GM06990 (cell line): ENCODE data around the gene RNF115.

Experiments
- DNase-seq: peaks from one replicate; pipeline ENCODE4 v3.0.0-alpha.2; 2011; ENCODE audit not compliant: insufficient read length; ENCODE audit errors: extremely low read depth
- H3K27me3 ChIP-seq: replicated peaks from 2 replicates; pipeline ENCODE4 v1.6.0; 2011; ENCODE audit warnings: low read length; ENCODE audit not compliant: control insufficient read depth, insufficient read depth
- H3K36me3 ChIP-seq: 2 replicates; pipeline ENCODE4 v1.5.1; 2011; ENCODE audit warnings: low read length; ENCODE audit not compliant: control insufficient read depth, insufficient read depth
- H3K4me3 ChIP-seq: replicated peaks from 2 replicates; pipeline ENCODE4 v1.5.1; 2011; ENCODE audit warnings: low read depth, mild to moderate bottlenecking, control low read depth, low read length
- TF ChIP-seq, protein P1 (sequence below): IDR thresholded peaks from 2 replicates; pipeline ENCODE4 v1.5.1; 2011; ENCODE audit warnings: low read length, control low read depth, mild to moderate bottlenecking, inconsistent platforms; ENCODE audit not compliant: insufficient read depth, poor library complexity, severe bottlenecking

RNF115 gene

DNA sequence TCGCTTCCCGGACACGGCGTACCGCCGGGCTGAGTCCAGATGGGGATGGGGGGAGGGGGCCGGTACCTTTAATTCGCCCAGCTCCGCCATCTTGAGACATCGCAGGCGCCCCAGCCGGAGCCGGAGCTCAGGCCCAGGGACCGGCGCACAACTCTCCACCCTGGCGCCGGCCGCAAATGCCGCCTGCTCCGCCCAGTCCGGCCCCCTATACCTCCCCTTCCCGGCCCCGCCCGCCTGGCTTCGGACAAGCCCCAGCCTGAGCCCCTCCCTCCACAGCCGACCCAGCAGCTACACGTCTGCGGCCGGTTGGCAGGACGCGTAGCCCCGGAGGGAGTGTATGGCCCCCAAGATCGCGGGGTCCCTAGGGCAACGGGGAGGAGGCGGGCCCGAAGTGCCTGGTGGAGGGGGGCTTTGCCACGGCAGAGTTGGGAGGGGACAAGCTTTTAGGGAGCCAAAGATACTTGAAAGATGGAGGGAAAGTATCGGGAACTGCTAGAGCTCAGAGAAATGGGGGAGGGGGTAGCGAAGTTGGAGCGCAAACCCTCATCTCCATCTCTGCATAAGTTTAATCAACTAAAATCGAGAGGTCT is 35.1 kb upstream of the RNF115 start, which contains the start of gene PIAS3:
TSS of gene PIAS3 (minus strand) at position 181 of the 590 bp plus-strand sequence. CDS start at position 90, 91 bp downstream.
- Histone ChIP-seq H3K36me3 (peaks cover 1% of the 10 kb centered on the region), H3K27me3 (no peaks in the 10 kb centered on the region), H3K4me3 (peak within 1 kb of the TSS; percentile 90)
- peak; percentile 96 for DNase-seq
- TF ChIP-seq, protein P1, sequence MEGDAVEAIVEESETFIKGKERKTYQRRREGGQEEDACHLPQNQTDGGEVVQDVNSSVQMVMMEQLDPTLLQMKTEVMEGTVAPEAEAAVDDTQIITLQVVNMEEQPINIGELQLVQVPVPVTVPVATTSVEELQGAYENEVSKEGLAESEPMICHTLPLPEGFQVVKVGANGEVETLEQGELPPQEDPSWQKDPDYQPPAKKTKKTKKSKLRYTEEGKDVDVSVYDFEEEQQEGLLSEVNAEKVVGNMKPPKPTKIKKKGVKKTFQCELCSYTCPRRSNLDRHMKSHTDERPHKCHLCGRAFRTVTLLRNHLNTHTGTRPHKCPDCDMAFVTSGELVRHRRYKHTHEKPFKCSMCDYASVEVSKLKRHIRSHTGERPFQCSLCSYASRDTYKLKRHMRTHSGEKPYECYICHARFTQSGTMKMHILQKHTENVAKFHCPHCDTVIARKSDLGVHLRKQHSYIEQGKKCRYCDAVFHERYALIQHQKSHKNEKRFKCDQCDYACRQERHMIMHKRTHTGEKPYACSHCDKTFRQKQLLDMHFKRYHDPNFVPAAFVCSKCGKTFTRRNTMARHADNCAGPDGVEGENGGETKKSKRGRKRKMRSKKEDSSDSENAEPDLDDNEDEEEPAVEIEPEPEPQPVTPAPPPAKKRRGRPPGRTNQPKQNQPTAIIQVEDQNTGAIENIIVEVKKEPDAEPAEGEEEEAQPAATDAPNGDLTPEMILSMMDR: no peak

DNA sequence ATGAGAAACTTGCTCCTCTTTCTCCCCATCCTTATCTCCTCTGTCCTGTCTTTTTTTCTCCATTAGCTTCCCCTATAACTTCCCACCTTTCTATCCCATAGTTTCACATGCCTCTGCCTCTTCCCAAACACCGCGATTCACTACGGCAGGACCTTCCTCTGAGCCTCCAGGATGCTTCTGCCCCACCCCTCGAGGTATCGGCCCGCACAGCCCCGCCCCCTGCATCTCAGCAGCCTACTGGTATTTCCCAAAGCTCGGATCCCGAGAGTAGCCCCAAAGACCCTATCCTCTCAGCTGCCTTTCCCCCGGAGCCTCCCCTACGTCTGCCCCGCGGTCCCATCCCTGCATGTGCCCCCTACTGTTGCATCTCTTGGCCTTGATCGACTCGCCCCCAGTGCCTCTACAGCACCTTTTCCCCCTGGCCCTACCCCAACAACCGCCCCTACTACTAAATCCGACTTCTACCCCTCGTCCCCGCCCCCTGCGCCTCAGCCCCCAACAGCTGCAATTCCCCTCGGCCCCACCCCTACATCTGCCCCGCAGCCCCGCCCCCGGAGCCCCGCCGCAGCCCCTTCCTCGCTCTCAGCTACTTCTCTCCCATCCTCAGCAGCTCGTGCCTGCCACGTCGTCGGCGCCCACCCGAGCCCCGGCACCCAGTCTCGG is 34.5 kb upstream of the RNF115 start:
- peak overlapping the region; percentile 90 for H3K4me3 ChIP-seq
- H3K36me3 ChIP-seq: peaks cover 5% of the 10 kb centered on the region
- no peaks in the 10 kb centered on the region for H3K27me3 ChIP-seq
- no peak for DNase-seq
- TF ChIP-seq, protein P1: no peak

DNA sequence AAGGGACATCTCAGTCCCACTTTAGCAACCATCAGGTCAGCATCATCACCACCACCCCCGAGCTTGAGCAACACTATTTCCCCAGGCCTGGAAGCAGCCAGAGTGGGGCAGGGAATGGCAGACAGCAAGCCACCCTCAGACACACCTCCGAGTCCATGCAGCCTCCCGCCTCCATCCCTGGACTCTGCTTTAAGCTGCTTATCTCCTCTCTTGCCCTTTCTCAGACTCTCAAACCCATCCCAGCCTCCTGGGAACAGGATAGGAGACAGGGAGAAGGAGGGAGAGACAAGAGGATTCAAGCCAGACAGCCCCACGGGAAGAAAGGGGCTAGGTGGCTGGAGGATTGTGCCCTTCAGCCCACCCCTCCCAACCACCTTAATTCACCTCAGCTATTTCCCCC is 33.3 kb upstream of the RNF115 start:
- Histone ChIP-seq H3K27me3 (no peaks in the 10 kb centered on the region), H3K4me3 (no peak overlapping the region), H3K36me3 (peaks cover 6% of the 10 kb centered on the region)
- DNase-seq: no peak
- TF ChIP-seq, protein P1: no peak

DNA sequence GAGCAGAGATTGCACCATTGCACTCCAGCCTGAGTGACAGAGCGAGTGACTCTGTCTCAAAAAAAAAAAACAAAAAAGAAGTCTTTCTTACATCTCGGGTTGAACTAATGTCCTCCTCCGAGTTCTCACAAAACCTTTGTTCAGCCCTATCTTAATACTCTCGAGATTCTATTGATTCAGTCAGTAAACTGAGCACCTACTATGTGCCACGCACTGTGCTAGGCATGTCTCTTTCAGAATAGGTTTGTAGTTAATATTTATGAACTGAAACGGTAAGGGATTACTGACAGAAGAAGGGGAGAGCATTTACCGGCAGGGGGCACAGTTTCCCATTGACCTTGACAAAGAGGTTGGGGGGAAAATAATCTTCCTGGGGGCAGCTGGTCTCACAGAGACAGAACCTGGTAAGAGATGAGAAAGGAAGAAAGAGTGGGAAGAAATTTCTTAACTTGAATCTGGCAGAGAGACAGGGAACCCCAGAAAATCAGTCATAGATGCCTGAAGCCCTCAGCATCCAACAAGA is 31.6 kb upstream of the RNF115 start:
- Histone ChIP-seq H3K36me3 (peaks cover 6% of the 10 kb centered on the region), H3K27me3 (no peaks in the 10 kb centered on the region), H3K4me3 (no peak overlapping the region)
- TF ChIP-seq, protein P1: peak; percentile 21
- no peak for DNase-seq

DNA sequence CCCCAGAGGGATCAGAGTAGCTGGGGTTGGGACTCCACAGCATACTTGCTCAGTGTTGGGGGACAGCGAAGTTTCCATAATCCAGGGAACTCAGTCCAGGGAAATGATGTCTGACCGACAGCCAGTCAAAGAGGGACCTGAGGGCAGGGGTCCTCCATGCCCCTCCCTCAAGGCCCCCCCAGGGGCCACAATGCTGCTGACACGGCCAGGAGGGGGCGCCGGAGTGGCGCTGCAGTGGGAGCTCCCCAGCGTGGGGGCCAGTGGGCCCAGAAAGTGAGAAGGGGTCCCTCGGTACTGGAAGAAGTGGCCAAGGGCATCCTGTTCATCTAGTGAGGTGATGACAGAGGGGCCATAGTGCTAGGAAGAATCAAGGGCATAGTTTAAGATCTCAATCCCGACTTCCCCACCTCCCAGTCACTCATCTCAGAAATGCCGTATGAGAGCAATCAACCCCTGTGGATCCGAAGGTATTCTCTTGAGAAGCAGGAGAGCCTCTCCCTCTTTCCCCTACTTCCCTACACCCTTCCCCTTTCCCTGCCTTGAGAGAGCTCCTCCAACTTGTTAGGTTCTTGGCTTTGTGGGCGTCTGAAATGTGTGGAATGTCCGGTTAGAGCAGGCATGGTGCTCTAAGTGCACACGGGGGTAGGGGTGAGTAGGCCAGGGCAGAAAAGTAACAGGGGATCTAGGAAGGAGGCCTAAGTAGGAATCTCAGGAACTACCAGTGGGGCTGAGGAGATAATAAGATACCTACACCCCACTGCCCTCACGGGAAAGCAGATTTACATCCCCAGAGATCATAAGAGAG is 25.7 kb upstream of the RNF115 start:
- DNase-seq: no peak
- TF ChIP-seq, protein P1: peak; percentile 53
- Histone ChIP-seq H3K4me3 (no peak overlapping the region), H3K36me3 (peaks cover 14% of the 10 kb centered on the region), H3K27me3 (no peaks in the 10 kb centered on the region)
